Keratinocyte (primary cell): ENCODE measurements around the gene USH1C. TPM values are rescaled to one million over a fixed set of nuclear protein-coding genes. Genes with fewer than 3 reads are reported as not detected.

Experiments used
- DNase-seq: peaks from one replicate; pipeline ENCODE4 v3.0.0-alpha.2; 2011; ENCODE audit warnings: low read depth, missing footprints, low spot score
- FAIRE-seq: peaks from 2 replicates; lab custom pipeline; 2011; peaks lifted over from hg19 to GRCh38; lab: Jason Lieb, UNC
- H2AFZ ChIP-seq: 2 replicates; pipeline ENCODE4 v1.6.0; 2012; ENCODE audit warnings: low read length, control low read depth, inconsistent platforms; ENCODE audit not compliant: control insufficient read depth
- H3K27ac ChIP-seq: 2 replicates; pipeline ENCODE4 v1.5.1; 2011; ENCODE audit warnings: low read length; ENCODE audit not compliant: control insufficient read depth, insufficient read depth
- H3K27me3 ChIP-seq: 3 replicates; pipeline ENCODE4 v1.6.0; 2011; ENCODE audit warnings: low read length; ENCODE audit not compliant: control insufficient read depth, insufficient read depth; ENCODE audit errors: extremely low read depth
- H3K36me3 ChIP-seq, 2 experiments: 2 replicates in 1 of 2; 3 replicates in 1 of 2; pipeline ENCODE4 v1.5.1; 2011; ENCODE audit warnings: low read length in 2 of 2, mild to moderate bottlenecking in 1 of 2; ENCODE audit not compliant: control insufficient read depth in 2 of 2, insufficient read depth in 2 of 2; ENCODE audit errors: extremely low read depth in 1 of 2
- H3K4me1 ChIP-seq: 3 replicates; pipeline ENCODE4 v1.5.1; 2011; ENCODE audit warnings: low read length; ENCODE audit not compliant: control insufficient read depth, insufficient read depth; ENCODE audit errors: extremely low read depth
- H3K4me2 ChIP-seq: 3 replicates; pipeline ENCODE4 v1.6.0; 2011; ENCODE audit warnings: low read depth, low read length; ENCODE audit not compliant: control insufficient read depth, insufficient read depth; ENCODE audit errors: extremely low read depth
- H3K4me3 ChIP-seq, 3 experiments: fragments of 200-600 bp in 1 of 3; sonication (generic) in 1 of 3; 2 replicates in 2 of 3; 3 replicates in 1 of 3; pipeline ENCODE4 v1.5.1; 2011 to 2016; ENCODE audit warnings: low read length in 3 of 3, mild to moderate bottlenecking in 3 of 3, control low read depth in 2 of 3, inconsistent platforms in 1 of 3, low read depth in 1 of 3, mixed read lengths in 1 of 3, mixed run types in 1 of 3, moderate library complexity in 1 of 3; ENCODE audit not compliant: control insufficient read depth in 2 of 3, insufficient read depth in 2 of 3; ENCODE audit errors: extremely low read depth in 1 of 3
- H3K79me2 ChIP-seq: 2 replicates; pipeline ENCODE4 v1.6.0; 2012; ENCODE audit warnings: low read length; ENCODE audit not compliant: control insufficient read depth, insufficient read depth
- H3K9ac ChIP-seq: 3 replicates; pipeline ENCODE4 v1.6.0; 2011; ENCODE audit warnings: low read length; ENCODE audit not compliant: control insufficient read depth, insufficient read depth; ENCODE audit errors: extremely low read depth
- H3K9me1 ChIP-seq: 3 replicates; pipeline ENCODE4 v1.6.0; 2011; ENCODE audit warnings: low read length; ENCODE audit not compliant: control insufficient read depth, insufficient read depth; ENCODE audit errors: extremely low read depth
- H3K9me3 ChIP-seq: 2 replicates; pipeline ENCODE4 v1.5.1; 2012; ENCODE audit warnings: low read depth, low read length; ENCODE audit not compliant: control insufficient read depth
- H4K20me1 ChIP-seq: 3 replicates; pipeline ENCODE4 v1.6.0; 2011; ENCODE audit warnings: low read length; ENCODE audit not compliant: control insufficient read depth, insufficient read depth; ENCODE audit errors: extremely low read depth
- CTCF ChIP-seq, 3 experiments: IDR thresholded peaks in 1 of 3; conservative IDR thresholded peaks in 1 of 3; optimal IDR thresholded peaks in 1 of 3; 2 replicates in 2 of 3; 3 replicates in 1 of 3; pipeline versions ENCODE3 to v1.5.1; 2011; ENCODE audit warnings: low read length in 3 of 3, mild to moderate bottlenecking in 3 of 3, moderate library complexity in 2 of 3, control low read depth in 1 of 3, inconsistent platforms in 1 of 3; ENCODE audit not compliant: insufficient read depth in 2 of 3; ENCODE audit errors: extremely low read depth in 1 of 3
- EZH2 ChIP-seq: IDR thresholded peaks from one replicate; pipeline ENCODE4 v1.6.1; 2012; ENCODE audit warnings: inconsistent platforms, mild to moderate bottlenecking, low read length, moderate library complexity
- dilution Hi-C: fragments of 300-500 bp; cut with MboI; formaldehyde crosslinking; loops from one replicate; pipeline ENCODE4 v1.7.0; 2020; ENCODE audit warnings: low sequenced_read_pairs; ENCODE audit not compliant: extremely low pct_ligation_motif_present
- polyA plus RNA-seq, 5 experiments: library from polyadenylated mRNA; depleted of rRNA in 3 of 5; stranded (reverse) in 3 of 5; stranded (forward) in 1 of 5; unstranded in 1 of 5; fragments of >200 nt; gene quantifications; 1 replicate in 1 of 5; 2 replicates in 3 of 5; 3 replicates in 1 of 5; pipeline versions ENCODE4 v1.2.1 to v1.2.3, GENCODE V29; 2011 to 2012; ENCODE audit warnings: missing spikeins in 2 of 5, low read depth in 1 of 5, low replicate concordance in 1 of 5

Gene USH1C
- polyA plus RNA-seq, 1 donor (not counting 4 experiments of a cell fraction or from before 2014, with no cell fraction given): not detected

GRCh38 chr11:17462940-17463339 lies 81.3 kb downstream of the USH1C start:
- Histone ChIP-seq H3K27me3 (peaks cover 8% of the 10 kb centered on the region), H4K20me1 (no peaks in the 10 kb centered on the region), H3K4me3 (no peak overlapping the region), H3K36me3 (no peaks in the 10 kb centered on the region), H2AFZ (no peak overlapping the region), H3K79me2 (no peaks in the 10 kb centered on the region), H3K9ac (no peak overlapping the region), H3K9me3 (no peaks in the 10 kb centered on the region), H3K9me1 (no peaks in the 10 kb centered on the region), H3K27ac (no peak overlapping the region), H3K4me2 (no peak overlapping the region), H3K4me1 (no peaks in the 10 kb centered on the region)
- FAIRE-seq (no peak), DNase-seq (no peak)
- no peak for TF ChIP-seq CTCF (optimal IDR thresholded peaks at IDR 0.05 in 1 of 3, IDR thresholded peaks at IDR 0.05 in 1 of 3, conservative IDR thresholded peaks at IDR 0.05 in 1 of 3; ENCODE audit: extremely low read depth in 1 of 3, insufficient read depth in 2 of 3, low read length in 3 of 3)
- no peak for TF ChIP-seq EZH2
- dilution Hi-C loops: no loop called here

- no peaks in the 10 kb centered on the region for H3K9me3 ChIP-seq
These were observed 83.8 kb downstream of the USH1C start for GRCh38 chr11:17460406-17460805.

More at GRCh38 chr11:17460406-17460805, 83.8 kb downstream of the USH1C start:
- Histone ChIP-seq H3K9ac (no peak overlapping the region), H3K27me3 (peaks cover 8% of the 10 kb centered on the region), H3K27ac (no peak overlapping the region), H3K4me2 (no peak overlapping the region), H3K9me1 (no peaks in the 10 kb centered on the region), H3K4me3 (no peak overlapping the region), H3K36me3 (no peaks in the 10 kb centered on the region), H2AFZ (no peak overlapping the region), H3K4me1 (no peaks in the 10 kb centered on the region), H4K20me1 (no peaks in the 10 kb centered on the region), H3K79me2 (no peaks in the 10 kb centered on the region)
- TF ChIP-seq CTCF (optimal IDR thresholded peaks at IDR 0.05 in 1 of 3, IDR thresholded peaks at IDR 0.05 in 1 of 3, conservative IDR thresholded peaks at IDR 0.05 in 1 of 3; ENCODE audit: extremely low read depth in 1 of 3, insufficient read depth in 2 of 3, low read length in 3 of 3): no peak
- no peak for TF ChIP-seq EZH2
- DNase-seq (no peak), FAIRE-seq (no peak)
- dilution Hi-C loops: no loop called here
